Measurements from ENCODE around the gene TACC2.

The TACC2 gene

GRCh38 chr10:122148876-122149560 is 160.1 kb downstream of the TACC2 start:
- DNase-seq (ENCODE audit: low read depth): no peak

- DNase-seq (ENCODE audit: low read depth): no peak
These were observed 160.9 kb downstream of the TACC2 start for GRCh38 chr10:122149561-122150505.

- no peak for DNase-seq (ENCODE audit: low read depth)
These were observed 162.2 kb downstream of the TACC2 start for GRCh38 chr10:122151121-122151694.

GRCh38 chr10:122152544-122152943 is 163.6 kb downstream of the TACC2 start:
- no peak for DNase-seq (ENCODE audit: low read depth)

GRCh38 chr10:122154031-122154544 is 165.1 kb downstream of the TACC2 start:
- DNase-seq (ENCODE audit: low read depth): no peak

- DNase-seq (ENCODE audit: low read depth): no peak
These were observed 165.8 kb downstream of the TACC2 start for GRCh38 chr10:122154545-122155366.

GRCh38 chr10:122157451-122157850 is 168.5 kb downstream of the TACC2 start:
- DNase-seq (ENCODE audit: low read depth): no peak

GRCh38 chr10:122158362-122158761 is 169.4 kb downstream of the TACC2 start:
- DNase-seq (ENCODE audit: low read depth): no peak

GRCh38 chr10:122159141-122159970 is 170.4 kb downstream of the TACC2 start:
- DNase-seq (ENCODE audit: low read depth): no peak

- no peak for DNase-seq (ENCODE audit: low read depth)
These were observed 172.8 kb downstream of the TACC2 start for GRCh38 chr10:122161795-122162194.

- DNase-seq (ENCODE audit: low read depth): no peak
These were observed 173.8 kb downstream of the TACC2 start for GRCh38 chr10:122162671-122163173.

- DNase-seq (ENCODE audit: low read depth): no peak
These were observed 174.4 kb downstream of the TACC2 start for GRCh38 chr10:122163174-122164022.

- DNase-seq (ENCODE audit: low read depth): no peak
These were observed 175.1 kb downstream of the TACC2 start for GRCh38 chr10:122164023-122164601.

GRCh38 chr10:122164815-122165483 is 176.0 kb downstream of the TACC2 start:
- no peak for DNase-seq (ENCODE audit: low read depth)

GRCh38 chr10:122165484-122166276 is 176.7 kb downstream of the TACC2 start:
- DNase-seq (ENCODE audit: low read depth): no peak

GRCh38 chr10:122168101-122168500 is 179.1 kb downstream of the TACC2 start:
- no peak for DNase-seq (ENCODE audit: low read depth)

- DNase-seq (ENCODE audit: low read depth): no peak
These were observed 179.8 kb downstream of the TACC2 start for GRCh38 chr10:122168598-122169394.
